Natural killer cell (primary cell): ENCODE data around the gene PPP1R12C. TPM values are rescaled to one million over a fixed set of nuclear protein-coding genes. Genes with fewer than 3 reads are reported as not detected.
A peak's percentile ranks its signal among the peaks of the same experiment; 100 is the strongest.

ENCODE experiments used
- ATAC-seq, 3 donors: fragments of 150-1000 bp in 2 of 3; fragments of 200-7000 bp in 1 of 3; cut with Tn5 transposase; 1 replicate in 1 of 3; 2 replicates in 2 of 3; pipeline ENCODE4 v1.10.0; 2021; ENCODE audit warnings: mild to moderate bottlenecking in 2 of 3, moderate library complexity in 2 of 3
- DNase-seq, 2 donors: peaks; one replicate each; pipeline versions ENCODE4 v3.0.0 to v3.0.0-alpha.2; 2013 to 2021; ENCODE audit warnings: mixed read lengths in 1 of 2
- H3K27ac ChIP-seq: one replicate; pipeline ENCODE4 v1.5.1; 2013; ENCODE audit warnings: mild to moderate bottlenecking, low read length
- H3K27me3 ChIP-seq: one replicate; pipeline ENCODE4 v1.6.1; 2013; ENCODE audit warnings: low read length; ENCODE audit not compliant: control insufficient read depth, insufficient read depth
- H3K36me3 ChIP-seq: one replicate; pipeline ENCODE4 v1.6.1; 2013; ENCODE audit warnings: low read length; ENCODE audit not compliant: control insufficient read depth, insufficient read depth
- H3K4me1 ChIP-seq: one replicate; pipeline ENCODE4 v1.6.1; 2013; ENCODE audit warnings: low read length; ENCODE audit not compliant: control insufficient read depth, insufficient read depth
- H3K4me3 ChIP-seq: one replicate; pipeline ENCODE4 v1.5.1; 2013; ENCODE audit warnings: low read length
- H3K9me3 ChIP-seq: one replicate; pipeline ENCODE4 v1.6.1; 2013; ENCODE audit warnings: low read length; ENCODE audit not compliant: control insufficient read depth, insufficient read depth
- H3K27ac Mint-ChIP-seq, 2 donors: one replicate each; pipeline ENCODE4 v1.8.0; 2022; ENCODE audit warnings: mild to moderate bottlenecking in 2 of 2, mixed read lengths in 2 of 2, moderate library complexity in 1 of 2
- H3K27me3 Mint-ChIP-seq, 2 donors: one replicate each; pipeline ENCODE4 v1.8.0; 2022; ENCODE audit warnings: low read depth in 2 of 2, mixed read lengths in 2 of 2
- H3K36me3 Mint-ChIP-seq: one replicate; pipeline ENCODE4 v1.8.0; 2022; ENCODE audit warnings: mixed read lengths
- H3K4me1 Mint-ChIP-seq, 2 donors: one replicate each; pipeline ENCODE4 v1.8.0; 2022; ENCODE audit warnings: mixed read lengths in 2 of 2
- H3K4me3 Mint-ChIP-seq: one replicate; pipeline ENCODE4 v1.8.0; 2022; ENCODE audit warnings: mild to moderate bottlenecking, moderate library complexity, mixed read lengths
- H3K9me3 Mint-ChIP-seq, 2 donors: one replicate each; pipeline ENCODE4 v1.8.0; 2022; ENCODE audit warnings: mixed read lengths in 2 of 2
- CTCF ChIP-seq: fragments of 200-600 bp; IDR thresholded peaks from one replicate; pipeline ENCODE4 v1.8.0; 2022; ENCODE audit warnings: antibody characterized with exemption
- WGBS: methylation state at CpG from one replicate; pipeline ENCODE4 v1.1.7; 2013; ENCODE audit warnings: missing lambda C conversion rate; ENCODE audit not compliant: insufficient coverage; 5-methylcytosine and 5-hydroxymethylcytosine counted together
- intact Hi-C: fragments of 100-400 bp; cut with micrococcal nuclease; formaldehyde crosslinking; loops from one replicate; pipeline ENCODE4 v1.14.2; 2022
- total RNA-seq, 4 donors: library from RNA; stranded (reverse); fragments of 120-200 nt in 1 of 4; gene quantifications; one replicate each; pipeline versions ENCODE4 v1.2.3 to v1.2.4, GENCODE V29; 2013 to 2022

PPP1R12C gene
- total RNA-seq, 3 donors from 2014 or later (not counting 1 experiment from before 2014, with no cell fraction given) = 162 to 178 (median 174) TPM

GRCh38 chr19:55112777-55113569 is 4.5 kb downstream of the PPP1R12C start:
- H3K27ac Mint-ChIP-seq = peak overlapping the region in 1 of 2 donors; percentile 45
- no peak overlapping the region for H3K27ac ChIP-seq
- DNase-seq (peak in 1 of 2 donors; percentile 1), ATAC-seq (no peak)
- H3K36me3 ChIP-seq = peaks cover 10% of the 10 kb centered on the region
- TF ChIP-seq CTCF = no peak
- 74% methylated on average over 23 of the region's 23 CpGs for WGBS
- H3K9me3 Mint-ChIP-seq = no peaks in the 10 kb centered on the region
- peaks cover 42% of the 10 kb centered on the region for H3K4me1 ChIP-seq
- no peaks in the 10 kb centered on the region for H3K9me3 ChIP-seq
- peaks cover 37 to 49% of the 10 kb centered on the region in 2 donors for H3K4me1 Mint-ChIP-seq
- H3K4me3 Mint-ChIP-seq = no peak overlapping the region
- H3K36me3 Mint-ChIP-seq = no peaks in the 10 kb centered on the region
- no peaks in the 10 kb centered on the region for H3K27me3 Mint-ChIP-seq
- H3K27me3 ChIP-seq = no peaks in the 10 kb centered on the region
- H3K4me3 ChIP-seq = no peak overlapping the region
- intact Hi-C loops = no loop called here

- TF ChIP-seq CTCF = no peak
- H3K4me3 Mint-ChIP-seq = no peak overlapping the region
Observed at GRCh38 chr19:55112246-55112776, 5.1 kb downstream of the PPP1R12C start.

GRCh38 chr19:55111238-55111831 is 6.1 kb downstream of the PPP1R12C start:
- H3K36me3 ChIP-seq = peaks cover 10% of the 10 kb centered on the region

More at GRCh38 chr19:55112246-55112776, 5.1 kb downstream of the PPP1R12C start:
- Histone ChIP-seq H3K9me3 (no peaks in the 10 kb centered on the region), H3K27me3 (no peaks in the 10 kb centered on the region), H3K36me3 (peaks cover 10% of the 10 kb centered on the region), H3K4me3 (no peak overlapping the region), H3K4me1 (peaks cover 40% of the 10 kb centered on the region), H3K27ac (no peak overlapping the region)
- no peaks in the 10 kb centered on the region for H3K27me3 Mint-ChIP-seq
- WGBS = 93% methylated on average over 25 of the region's 25 CpGs
- peak overlapping the region in 1 of 2 donors; percentile 45 for H3K27ac Mint-ChIP-seq
- no peak for ATAC-seq
- H3K4me1 Mint-ChIP-seq = peaks cover 32 to 44% of the 10 kb centered on the region in 2 donors
- intact Hi-C loops = no loop called here
- no peak for DNase-seq
- H3K9me3 Mint-ChIP-seq = no peaks in the 10 kb centered on the region
- no peaks in the 10 kb centered on the region for H3K36me3 Mint-ChIP-seq

More at GRCh38 chr19:55111238-55111831, 6.1 kb downstream of the PPP1R12C start:
- 94% methylated on average over 21 of the region's 21 CpGs for WGBS
- DNase-seq = no peak
- peaks cover 34% of the 10 kb centered on the region for H3K4me1 ChIP-seq
- intact Hi-C loops = no loop called here
- ATAC-seq = no peak
- Mint-ChIP-seq H3K27ac (no peak overlapping the region), H3K36me3 (no peaks in the 10 kb centered on the region), H3K27me3 (no peaks in the 10 kb centered on the region), H3K4me1 (peaks cover 30 to 42% of the 10 kb centered on the region in 2 donors), H3K4me3 (no peak overlapping the region), H3K9me3 (no peaks in the 10 kb centered on the region)
- H3K4me3 ChIP-seq = no peak overlapping the region
- H3K27ac ChIP-seq = no peak overlapping the region
- H3K27me3 ChIP-seq = no peaks in the 10 kb centered on the region
- TF ChIP-seq CTCF = no peak
- H3K9me3 ChIP-seq = no peaks in the 10 kb centered on the region
